ENCODE measurements around the gene FRY.

Gene FRY

DNA sequence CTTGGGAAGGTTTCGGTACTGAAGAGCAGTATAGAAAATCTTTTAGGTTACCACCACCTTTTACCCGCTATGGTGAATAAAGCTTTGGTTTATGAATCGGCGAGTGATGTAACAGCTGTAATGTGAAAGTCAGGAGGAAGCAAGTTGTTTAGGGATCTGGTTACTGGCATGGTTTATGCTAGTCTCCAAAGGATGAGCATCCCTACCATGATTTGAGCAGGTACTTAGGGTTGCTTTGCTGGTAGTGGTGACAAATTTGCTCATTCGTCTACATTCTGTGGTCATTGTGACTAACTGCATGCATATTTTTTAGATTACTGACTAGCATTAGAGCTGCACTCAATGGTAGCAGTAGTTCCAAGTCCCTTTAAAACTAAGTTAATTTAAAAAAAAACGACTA, 104.1 kb downstream of the FRY start:
- no peak overlapping the region for H3K9ac ChIP-seq (ENCODE audit: low read depth, low read length, poor library complexity, severe bottlenecking)
- H3K36me3 ChIP-seq (ENCODE audit: insufficient read depth, low read length): no peaks in the 10 kb centered on the region
- H3K4me3 ChIP-seq (ENCODE audit: low read length, poor library complexity, severe bottlenecking): no peak overlapping the region
- H3K9me3 ChIP-seq (ENCODE audit: insufficient read depth, low read depth, low read length): no peaks in the 10 kb centered on the region
- no peaks in the 10 kb centered on the region for H4K20me1 ChIP-seq (ENCODE audit: insufficient read depth, low read length, poor library complexity, severe bottlenecking)
- no peak overlapping the region for H2AFZ ChIP-seq (ENCODE audit: low read length)
- H3K4me1 ChIP-seq (ENCODE audit: insufficient read depth, low read length, poor library complexity, severe bottlenecking): no peaks in the 10 kb centered on the region
- no peak overlapping the region for H3K4me2 ChIP-seq (ENCODE audit: low read depth, low read length, poor library complexity, severe bottlenecking)
- TF ChIP-seq, protein P1, sequence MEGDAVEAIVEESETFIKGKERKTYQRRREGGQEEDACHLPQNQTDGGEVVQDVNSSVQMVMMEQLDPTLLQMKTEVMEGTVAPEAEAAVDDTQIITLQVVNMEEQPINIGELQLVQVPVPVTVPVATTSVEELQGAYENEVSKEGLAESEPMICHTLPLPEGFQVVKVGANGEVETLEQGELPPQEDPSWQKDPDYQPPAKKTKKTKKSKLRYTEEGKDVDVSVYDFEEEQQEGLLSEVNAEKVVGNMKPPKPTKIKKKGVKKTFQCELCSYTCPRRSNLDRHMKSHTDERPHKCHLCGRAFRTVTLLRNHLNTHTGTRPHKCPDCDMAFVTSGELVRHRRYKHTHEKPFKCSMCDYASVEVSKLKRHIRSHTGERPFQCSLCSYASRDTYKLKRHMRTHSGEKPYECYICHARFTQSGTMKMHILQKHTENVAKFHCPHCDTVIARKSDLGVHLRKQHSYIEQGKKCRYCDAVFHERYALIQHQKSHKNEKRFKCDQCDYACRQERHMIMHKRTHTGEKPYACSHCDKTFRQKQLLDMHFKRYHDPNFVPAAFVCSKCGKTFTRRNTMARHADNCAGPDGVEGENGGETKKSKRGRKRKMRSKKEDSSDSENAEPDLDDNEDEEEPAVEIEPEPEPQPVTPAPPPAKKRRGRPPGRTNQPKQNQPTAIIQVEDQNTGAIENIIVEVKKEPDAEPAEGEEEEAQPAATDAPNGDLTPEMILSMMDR (conservative IDR thresholded peaks at IDR 0.05; ENCODE audit: low read length): no peak
- no peak for TF ChIP-seq EZH2phosphoT487 (IDR thresholded peaks at IDR 0.05; ENCODE audit: borderline replicate concordance)
- H3K27me3 ChIP-seq (ENCODE audit: insufficient read depth, low read length, poor library complexity, severe bottlenecking): no peaks in the 10 kb centered on the region
- no peaks in the 10 kb centered on the region for H3F3A ChIP-seq (ENCODE audit: low read depth)
- no peaks in the 10 kb centered on the region for H3K9me2 ChIP-seq (replicated peaks; ENCODE audit: low read depth, low read length)
- H3K79me2 ChIP-seq (ENCODE audit: insufficient read depth, low read length): no peaks in the 10 kb centered on the region

DNA sequence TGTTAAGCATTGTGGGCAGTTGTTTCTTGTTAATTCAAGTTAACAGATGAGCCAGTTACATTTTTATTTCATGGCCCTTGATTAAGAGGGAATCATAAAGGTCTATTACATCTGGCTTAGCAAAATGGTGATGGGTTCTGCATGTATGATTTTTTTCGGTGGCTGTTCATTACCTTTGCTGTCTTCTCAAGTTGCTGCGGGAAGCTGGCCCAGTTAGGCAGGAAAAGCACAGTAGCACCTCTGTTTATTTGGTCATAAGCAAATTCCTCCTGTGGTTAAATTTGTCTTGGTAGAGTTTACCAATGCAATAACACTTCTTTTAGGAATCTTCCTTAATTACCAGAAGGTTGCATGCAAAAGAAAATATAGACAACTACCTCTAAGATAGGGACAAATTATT, 104.5 kb downstream of the FRY start:
- Histone ChIP-seq H4K20me1 (ENCODE audit: insufficient read depth, low read length, poor library complexity, severe bottlenecking) (no peaks in the 10 kb centered on the region), H3K27me3 (ENCODE audit: insufficient read depth, low read length, poor library complexity, severe bottlenecking) (no peaks in the 10 kb centered on the region), H3K36me3 (ENCODE audit: insufficient read depth, low read length) (no peaks in the 10 kb centered on the region), H3K9ac (ENCODE audit: low read depth, low read length, poor library complexity, severe bottlenecking) (no peak overlapping the region), H2AFZ (ENCODE audit: low read length) (no peak overlapping the region), H3F3A (ENCODE audit: low read depth) (no peaks in the 10 kb centered on the region), H3K9me3 (ENCODE audit: insufficient read depth, low read depth, low read length) (no peaks in the 10 kb centered on the region), H3K4me2 (ENCODE audit: low read depth, low read length, poor library complexity, severe bottlenecking) (no peak overlapping the region), H3K4me3 (ENCODE audit: low read length, poor library complexity, severe bottlenecking) (no peak overlapping the region), H3K79me2 (ENCODE audit: insufficient read depth, low read length) (no peaks in the 10 kb centered on the region), H3K4me1 (ENCODE audit: insufficient read depth, low read length, poor library complexity, severe bottlenecking) (no peaks in the 10 kb centered on the region), H3K9me2 (replicated peaks; ENCODE audit: low read depth, low read length) (no peaks in the 10 kb centered on the region)
- TF ChIP-seq EZH2phosphoT487 (IDR thresholded peaks at IDR 0.05; ENCODE audit: borderline replicate concordance): no peak
- TF ChIP-seq, protein P1 (conservative IDR thresholded peaks at IDR 0.05; ENCODE audit: low read length): no peak

DNA sequence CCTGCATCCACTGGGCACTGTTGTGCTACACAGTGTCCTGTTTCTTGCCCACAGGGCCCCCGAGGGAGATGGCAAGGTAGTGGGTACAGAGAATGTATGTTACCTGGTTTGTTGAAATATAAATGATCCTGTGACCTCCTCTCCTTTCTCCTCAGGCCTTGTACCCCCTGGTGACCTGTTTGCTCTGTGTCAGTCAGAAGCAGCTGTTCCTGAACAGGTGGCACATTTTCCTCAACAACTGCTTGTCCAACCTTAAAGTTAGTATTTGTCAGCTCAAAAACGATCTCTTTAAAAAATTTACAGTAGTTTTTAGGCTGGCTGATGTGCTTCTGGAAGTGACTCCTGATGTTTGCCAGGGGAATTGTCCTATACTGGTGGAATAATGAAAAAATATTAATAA, 105.1 kb downstream of the FRY start:
- TF ChIP-seq, protein P1 (conservative IDR thresholded peaks at IDR 0.05; ENCODE audit: low read length): no peak
- no peak for TF ChIP-seq EZH2phosphoT487 (IDR thresholded peaks at IDR 0.05; ENCODE audit: borderline replicate concordance)
- Histone ChIP-seq H3K9me2 (replicated peaks; ENCODE audit: low read depth, low read length) (no peaks in the 10 kb centered on the region), H3K79me2 (ENCODE audit: insufficient read depth, low read length) (no peaks in the 10 kb centered on the region), H2AFZ (ENCODE audit: low read length) (no peak overlapping the region), H3K9ac (ENCODE audit: low read depth, low read length, poor library complexity, severe bottlenecking) (no peak overlapping the region), H3F3A (ENCODE audit: low read depth) (no peaks in the 10 kb centered on the region), H3K4me2 (ENCODE audit: low read depth, low read length, poor library complexity, severe bottlenecking) (no peak overlapping the region), H4K20me1 (ENCODE audit: insufficient read depth, low read length, poor library complexity, severe bottlenecking) (no peaks in the 10 kb centered on the region), H3K4me3 (ENCODE audit: low read length, poor library complexity, severe bottlenecking) (no peak overlapping the region), H3K27me3 (ENCODE audit: insufficient read depth, low read length, poor library complexity, severe bottlenecking) (no peaks in the 10 kb centered on the region), H3K36me3 (ENCODE audit: insufficient read depth, low read length) (no peaks in the 10 kb centered on the region), H3K9me3 (ENCODE audit: insufficient read depth, low read depth, low read length) (no peaks in the 10 kb centered on the region), H3K4me1 (ENCODE audit: insufficient read depth, low read length, poor library complexity, severe bottlenecking) (no peaks in the 10 kb centered on the region)
